GM12892 (cell line): Measurements from ENCODE around the gene MGAT4D.

Experiments
- POLR2A ChIP-seq: IDR thresholded peaks from 2 replicates; pipeline ENCODE4 v1.6.1; 2011; ENCODE audit warnings: low read depth, low read length, control low read depth
- POLR2AphosphoS5 ChIP-seq: IDR thresholded peaks from 2 replicates; pipeline ENCODE4 v1.6.1; 2011; ENCODE audit warnings: low read depth, low read length, control low read depth

DNA sequence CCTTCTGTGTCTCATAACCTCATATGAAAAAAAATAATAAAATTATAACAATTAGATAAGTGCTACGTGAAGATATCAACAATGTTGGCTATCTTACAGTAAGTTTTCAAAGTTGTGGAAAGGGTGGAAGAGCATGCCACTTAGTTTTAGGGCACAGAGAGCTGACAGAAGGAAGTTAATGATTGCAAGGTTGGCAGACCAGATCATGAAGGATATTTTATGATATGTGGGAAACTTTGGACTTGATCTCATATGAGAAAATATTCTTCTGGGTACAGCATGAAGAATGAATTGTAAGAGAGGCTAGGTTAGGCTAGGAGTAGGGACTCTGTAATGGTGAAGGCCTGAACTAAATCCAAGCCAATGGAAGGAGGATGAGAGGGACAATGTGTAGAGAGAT lies 34.5 kb downstream of the MGAT4D start:
- TF ChIP-seq POLR2A (no peak), POLR2AphosphoS5 (no peak)
